GM12878 (cell line): Measurements from ENCODE around the gene ZNRF3. TPM values are rescaled to one million over a fixed set of nuclear protein-coding genes. Genes with fewer than 3 reads are reported as not detected.
A peak's percentile ranks its signal among the peaks of the same experiment; 100 is the strongest.

Experiments used
- ATAC-seq: fragments of 200-7000 bp; cut with Tn5 transposase; 3 replicates; pipeline ENCODE4 v1.9.1; 2020; ENCODE audit warnings: mild to moderate bottlenecking, moderate library complexity
- BruUV-seq: library from RNA; stranded (reverse); fragments of 400-500 nt; replicated peaks from 2 replicates; lab custom pipeline; 2021; lab: Mats Ljungman, UMichigan
- CTCF ChIA-PET: fragments of 300-600 bp; sonication (Branson Sonifier 250); formaldehyde crosslinking; extraction: SDS; loops from one replicate; lab custom pipeline; 2021; ENCODE audit warnings: inconsistent platforms; lab: Yijun Ruan, JAX
- POLR2A ChIA-PET: fragments of 350-600 bp; formaldehyde crosslinking; extraction: SDS; loops from one replicate; lab custom pipeline; 2021; ENCODE audit warnings: inconsistent platforms; lab: Charles Lee
- RAD21 ChIA-PET: fragments of 300-600 bp; sonication (Branson Sonifier 250); formaldehyde crosslinking; loops from one replicate; lab custom pipeline; 2023; ENCODE audit warnings: antibody characterized with exemption; ENCODE audit not compliant: unreplicated experiment; lab: Charles Lee
- SMC1A ChIA-PET: fragments of 300-600 bp; sonication (Branson Sonifier 250); formaldehyde crosslinking; loops from one replicate; lab custom pipeline; 2023; ENCODE audit not compliant: unreplicated experiment, uncharacterized antibody; lab: Charles Lee
- DNase-seq: peaks from one replicate; pipeline ENCODE4 v3.0.0-alpha.2; 2011; ENCODE audit warnings: low read depth, low spot score
- FAIRE-seq: peaks from 3 replicates; lab custom pipeline; 2011; peaks lifted over from hg19 to GRCh38; lab: Jason Lieb, UNC
- H2AFZ ChIP-seq: 2 replicates; pipeline ENCODE4 v1.6.0; 2011; ENCODE audit warnings: low read depth, low read length, control low read depth; ENCODE audit not compliant: control insufficient read depth
- H3K27ac ChIP-seq: 2 replicates; pipeline ENCODE4 v1.5.1; 2011; ENCODE audit warnings: control low read depth; ENCODE audit not compliant: control insufficient read depth, insufficient read depth
- H3K27me3 ChIP-seq, 2 experiments: replicated peaks in 1 of 2; 2 replicates each; pipeline versions ENCODE4 v1.6.0 to v1.6.1; 2011; ENCODE audit warnings: low read length in 1 of 2; ENCODE audit not compliant: control insufficient read depth in 2 of 2, insufficient read depth in 2 of 2
- H3K36me3 ChIP-seq, 2 experiments: 2 replicates each; pipeline ENCODE4 v1.5.1; 2011; ENCODE audit warnings: low read length in 1 of 2; ENCODE audit not compliant: control insufficient read depth in 2 of 2, insufficient read depth in 2 of 2
- H3K4me1 ChIP-seq: 2 replicates; pipeline ENCODE4 v1.6.1; 2011; ENCODE audit warnings: mild to moderate bottlenecking, low read length, moderate library complexity, mixed read lengths; ENCODE audit not compliant: control insufficient read depth, insufficient read depth
- H3K4me2 ChIP-seq: 2 replicates; pipeline ENCODE4 v1.6.0; 2011; ENCODE audit warnings: control low read depth; ENCODE audit not compliant: control insufficient read depth, insufficient read depth
- H3K4me3 ChIP-seq: fragments of 200-600 bp; sonication (generic); 2 replicates; pipeline ENCODE4 v1.5.1; 2016
- H3K79me2 ChIP-seq: 2 replicates; pipeline ENCODE4 v1.6.0; 2011; ENCODE audit warnings: low read length; ENCODE audit not compliant: control insufficient read depth, insufficient read depth
- H3K9ac ChIP-seq: 2 replicates; pipeline ENCODE4 v1.8.0; 2011; ENCODE audit warnings: low read length, control low read depth, mixed read lengths; ENCODE audit not compliant: control insufficient read depth, insufficient read depth
- H3K9me3 ChIP-seq: replicated peaks from 3 replicates; pipeline ENCODE4 v1.5.1; 2011; ENCODE audit warnings: mild to moderate bottlenecking, low read length; ENCODE audit not compliant: control insufficient read depth, insufficient read depth
- H4K20me1 ChIP-seq: 2 replicates; pipeline ENCODE4 v1.6.0; 2011; ENCODE audit not compliant: control insufficient read depth, insufficient read depth
- E4F1 ChIP-seq: fragments of 450-650 bp; IDR thresholded peaks from 2 replicates; pipeline ENCODE4 v1.6.1; 2018; ENCODE audit warnings: borderline replicate concordance, mild to moderate bottlenecking; ENCODE audit not compliant: partially characterized antibody
- NR2C1 ChIP-seq: fragments of 450-650 bp; IDR thresholded peaks from 2 replicates; pipeline ENCODE4 v1.6.1; 2017; ENCODE audit warnings: antibody characterized with exemption, mild to moderate bottlenecking, moderate library complexity
- NR2F1 ChIP-seq: fragments of 450-650 bp; conservative IDR thresholded peaks from 2 replicates; pipeline ENCODE4 v1.6.1; 2017; ENCODE audit warnings: mild to moderate bottlenecking
- ZBTB4 ChIP-seq: fragments of 450-650 bp; formaldehyde crosslinking; IDR thresholded peaks from 2 replicates; pipeline ENCODE4 v1.4.0; 2022; ENCODE audit warnings: mild to moderate bottlenecking, moderate library complexity
- WGBS: methylation state at CpG from one replicate; pipeline ENCODE4 v1.1.6; 2016; ENCODE audit warnings: low lambda C conversion rate; ENCODE audit not compliant: insufficient replicate concordance, insufficient coverage; ENCODE audit errors: missing lambda C conversion rate; 5-methylcytosine and 5-hydroxymethylcytosine counted together
- in situ Hi-C: fragments of 300-500 bp; cut with MboI; formaldehyde crosslinking; loops from 9 replicates; pipeline ENCODE4 v1.14.3; 2018; ENCODE audit warnings: mixed read lengths
- intact Hi-C: fragments of 100-400 bp; cut with micrococcal nuclease; formaldehyde crosslinking; loops from one replicate; pipeline ENCODE4 v1.14.2; 2022; ENCODE audit not compliant: unreplicated experiment
- polyA plus RNA-seq, 11 experiments: library from polyadenylated mRNA; depleted of rRNA in 4 of 11; unstranded in 6 of 11; stranded (reverse) in 5 of 11; fragments of >200 nt; fragmentation: Nextera tagmentation in 4 of 11; fragmentation: Illumina TruSeq in 1 of 11; extraction: Ambion mirVana in 4 of 11; extraction: Trizol in 1 of 11; gene quantifications; 1 replicate in 1 of 11; 2 replicates in 10 of 11; pipeline versions ENCODE4 v1.2.1 to v1.2.3, GENCODE V29; 2011 to 2016; ENCODE audit warnings: inconsistent platforms in 2 of 11, missing spikeins in 2 of 11, low read depth in 1 of 11
- total RNA-seq, 4 experiments: library from RNA; depleted of rRNA in 3 of 4; stranded (reverse); fragments of >200 nt in 3 of 4; fragmentation: Illumina TruSeq in 1 of 4; extraction: Trizol in 1 of 4; gene quantifications; 2 replicates each; pipeline versions ENCODE4 v1.2.1 to v1.2.3, GENCODE V29; 2013 to 2021

The ZNRF3 gene
- total and polyA plus RNA-seq, 10 of the 15 experiments (the other 5 are each of a cell fraction or from before 2014, with no cell fraction given), result 0.05 to 2.4 (median 0.46) TPM

GRCh38 chr22:28967969-28968368 lies 84.6 kb downstream of the ZNRF3 start (continued):
- TF ChIP-seq E4F1, result no peak

GRCh38 chr22:28969401-28970168 lies 86.2 kb downstream of the ZNRF3 start:
- Histone ChIP-seq H4K20me1 (no peaks in the 10 kb centered on the region), H3K4me2 (no peak overlapping the region), H3K27me3 (peaks cover 0 to 2% of the 10 kb centered on the region in 2 experiments; a peak in 1 of 4 replicates), H3K9ac (no peak overlapping the region), H2AFZ (no peak overlapping the region), H3K9me3 (no peaks in the 10 kb centered on the region), H3K4me3 (no peak overlapping the region), H3K27ac (no peak overlapping the region), H3K36me3 (no peaks in the 10 kb centered on the region; a peak in 1 of 4 replicates), H3K4me1 (no peaks in the 10 kb centered on the region), H3K79me2 (no peaks in the 10 kb centered on the region)
- in situ Hi-C loops (no loop called here), intact Hi-C loops (no loop called here)
- FAIRE-seq, result no peak
- no peak for ATAC-seq
- SMC1A ChIA-PET, result interaction anchor here (1.1 to 2.4 kb wide), 5 partner anchors 8 to 68 kb away, joined by 3 to 8 read pairs (median 4); no protein-coding TSS in a partner anchor
- TF ChIP-seq NR2C1, result peak; percentile 39; the same call in 1 of the 2 replicates
- TF ChIP-seq ZBTB4, result no peak
- TF ChIP-seq NR2F1, result peak; percentile 66
- no TSS peak for BruUV-seq
- POLR2A ChIA-PET, result no interaction called here
- WGBS, result 71% methylated on average over 2 of the region's 2 CpGs
- DNase-seq, result no peak
- CTCF ChIA-PET, result interaction anchor here (0.6 kb wide), 1 partner anchor 8 kb away, joined by 3 read pairs; no protein-coding TSS in a partner anchor
- RAD21 ChIA-PET, result interaction anchor here (1.0 to 1.6 kb wide), 4 partner anchors 37 to 49 kb away, joined by 3 read pairs; no protein-coding TSS in a partner anchor
